ENCODE measurements around the gene STX5.

DNA sequence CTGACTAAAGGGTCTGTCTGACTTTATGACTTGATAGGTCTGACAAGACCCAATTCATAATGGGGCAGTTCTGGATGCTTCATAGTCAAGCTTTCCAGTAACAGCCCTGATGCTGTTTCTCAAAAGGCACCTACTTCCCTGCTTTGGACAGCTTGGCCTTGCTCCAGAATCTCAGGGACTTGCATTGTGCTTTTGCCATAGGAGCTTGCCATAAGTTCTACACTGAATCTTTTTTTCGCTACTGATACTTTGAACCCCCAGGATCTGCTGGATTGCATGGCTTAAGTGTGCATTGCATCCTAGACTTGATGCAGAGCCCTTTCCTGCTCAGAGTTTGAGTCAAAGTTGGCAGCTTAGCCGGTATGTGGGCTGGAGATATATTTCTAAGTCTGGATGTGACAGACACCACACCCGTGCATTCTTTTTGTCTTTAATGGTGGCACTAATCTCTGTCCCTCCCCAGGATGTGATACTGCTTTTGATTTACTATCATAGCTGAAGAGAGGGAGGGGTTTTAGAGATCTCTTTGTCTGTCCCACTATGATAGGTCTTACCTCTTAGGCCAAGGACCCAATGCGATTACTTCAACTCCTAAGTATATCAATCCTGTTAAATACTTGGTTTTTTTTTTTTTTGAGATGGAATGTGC lies 32.0 kb upstream of the STX5 start:
- TF ChIP-seq POLR2A (IDR thresholded peaks at IDR 0.05) (no peak), EP300 (IDR thresholded peaks at IDR 0.05) (no peak)
- TF ChIP-seq, protein P1, sequence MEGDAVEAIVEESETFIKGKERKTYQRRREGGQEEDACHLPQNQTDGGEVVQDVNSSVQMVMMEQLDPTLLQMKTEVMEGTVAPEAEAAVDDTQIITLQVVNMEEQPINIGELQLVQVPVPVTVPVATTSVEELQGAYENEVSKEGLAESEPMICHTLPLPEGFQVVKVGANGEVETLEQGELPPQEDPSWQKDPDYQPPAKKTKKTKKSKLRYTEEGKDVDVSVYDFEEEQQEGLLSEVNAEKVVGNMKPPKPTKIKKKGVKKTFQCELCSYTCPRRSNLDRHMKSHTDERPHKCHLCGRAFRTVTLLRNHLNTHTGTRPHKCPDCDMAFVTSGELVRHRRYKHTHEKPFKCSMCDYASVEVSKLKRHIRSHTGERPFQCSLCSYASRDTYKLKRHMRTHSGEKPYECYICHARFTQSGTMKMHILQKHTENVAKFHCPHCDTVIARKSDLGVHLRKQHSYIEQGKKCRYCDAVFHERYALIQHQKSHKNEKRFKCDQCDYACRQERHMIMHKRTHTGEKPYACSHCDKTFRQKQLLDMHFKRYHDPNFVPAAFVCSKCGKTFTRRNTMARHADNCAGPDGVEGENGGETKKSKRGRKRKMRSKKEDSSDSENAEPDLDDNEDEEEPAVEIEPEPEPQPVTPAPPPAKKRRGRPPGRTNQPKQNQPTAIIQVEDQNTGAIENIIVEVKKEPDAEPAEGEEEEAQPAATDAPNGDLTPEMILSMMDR (IDR thresholded peaks at IDR 0.05) = no peak

All from tibial nerve (tissue), 4 donors.